ENCODE measurements around the gene SNRNP200.

The SNRNP200 gene

GRCh38 chr2:96248624-96249023 lies 56.7 kb downstream of the SNRNP200 start:
- no peak for DNase-seq

- no peak for DNase-seq
These were observed 57.5 kb downstream of the SNRNP200 start for GRCh38 chr2:96247896-96248295.

- no peak for DNase-seq
These were observed 58.3 kb downstream of the SNRNP200 start for GRCh38 chr2:96247009-96247408.

- peak; percentile 46 for DNase-seq
These were observed 59.5 kb downstream of the SNRNP200 start for GRCh38 chr2:96245609-96246390.

GRCh38 chr2:96243843-96244242 lies 61.5 kb downstream of the SNRNP200 start:
- no peak for DNase-seq

GRCh38 chr2:96241900-96242611 lies 63.3 kb downstream of the SNRNP200 start:
- DNase-seq: peak; percentile 92

GRCh38 chr2:96241227-96241626 lies 64.1 kb downstream of the SNRNP200 start:
- no peak for DNase-seq

- DNase-seq: no peak
These were observed 64.9 kb downstream of the SNRNP200 start for GRCh38 chr2:96240341-96241038.

- DNase-seq: no peak
These were observed 65.5 kb downstream of the SNRNP200 start for GRCh38 chr2:96239745-96240264.

GRCh38 chr2:96239091-96239490 lies 66.3 kb downstream of the SNRNP200 start:
- no peak for DNase-seq

GRCh38 chr2:96238266-96238665 lies 67.1 kb downstream of the SNRNP200 start:
- DNase-seq: no peak

GRCh38 chr2:96236882-96237281 lies 68.5 kb downstream of the SNRNP200 start:
- DNase-seq: no peak

- DNase-seq: no peak
These were observed 71.4 kb downstream of the SNRNP200 start for GRCh38 chr2:96233880-96234316.

GRCh38 chr2:96233436-96233835 lies 71.9 kb downstream of the SNRNP200 start:
- no peak for DNase-seq

GRCh38 chr2:96231316-96231715 lies 74.0 kb downstream of the SNRNP200 start:
- no peak for DNase-seq

GRCh38 chr2:96225016-96225533 lies 80.3 kb downstream of the SNRNP200 start:
- DNase-seq: peak; percentile 18
